Stomach smooth muscle (tissue), 2 donors: ENCODE results near the gene IER3IP1.

ENCODE experiments used
- H3K27ac ChIP-seq: one replicate; pipeline ENCODE4 v1.7.0; 2013; ENCODE audit warnings: mild to moderate bottlenecking, low read length, inconsistent platforms
- H3K27me3 ChIP-seq, 2 donors: one replicate each; pipeline ENCODE4 v1.7.0; 2013; ENCODE audit warnings: low read length in 2 of 2; ENCODE audit not compliant: insufficient read depth in 2 of 2, control insufficient read depth in 1 of 2
- H3K36me3 ChIP-seq, 2 donors: one replicate each; pipeline ENCODE4 v1.7.0; 2013; ENCODE audit warnings: low read length in 2 of 2; ENCODE audit not compliant: control insufficient read depth in 2 of 2, insufficient read depth in 2 of 2
- H3K4me1 ChIP-seq: one replicate; pipeline ENCODE4 v1.7.0; 2013; ENCODE audit warnings: low read length; ENCODE audit not compliant: control insufficient read depth, insufficient read depth
- H3K4me3 ChIP-seq, 2 donors: one replicate each; pipeline ENCODE4 v1.7.0; 2013; ENCODE audit warnings: low read length in 2 of 2
- H3K9ac ChIP-seq, 2 donors: one replicate each; pipeline ENCODE4 v1.7.0; 2013; ENCODE audit warnings: low read length in 2 of 2, mild to moderate bottlenecking in 1 of 2
- H3K9me3 ChIP-seq, 2 donors: one replicate each; pipeline ENCODE4 v1.7.0; 2013; ENCODE audit warnings: low read length in 2 of 2; ENCODE audit not compliant: control insufficient read depth in 2 of 2
- donor health status: healthy.
- donor health status: Pancreatic carcinoma.

Gene IER3IP1

GRCh38 chr18:47120428-47120827 lies 55.7 kb downstream of the IER3IP1 start:
- Histone ChIP-seq H3K4me1 (no peaks in the 10 kb centered on the region), H3K27me3 (no peaks in the 10 kb centered on the region), H3K36me3 (peaks cover 5 to 6% of the 10 kb centered on the region in 2 donors), H3K4me3 (no peak overlapping the region), H3K27ac (no peak overlapping the region), H3K9me3 (no peaks in the 10 kb centered on the region), H3K9ac (no peak overlapping the region)

DNA sequence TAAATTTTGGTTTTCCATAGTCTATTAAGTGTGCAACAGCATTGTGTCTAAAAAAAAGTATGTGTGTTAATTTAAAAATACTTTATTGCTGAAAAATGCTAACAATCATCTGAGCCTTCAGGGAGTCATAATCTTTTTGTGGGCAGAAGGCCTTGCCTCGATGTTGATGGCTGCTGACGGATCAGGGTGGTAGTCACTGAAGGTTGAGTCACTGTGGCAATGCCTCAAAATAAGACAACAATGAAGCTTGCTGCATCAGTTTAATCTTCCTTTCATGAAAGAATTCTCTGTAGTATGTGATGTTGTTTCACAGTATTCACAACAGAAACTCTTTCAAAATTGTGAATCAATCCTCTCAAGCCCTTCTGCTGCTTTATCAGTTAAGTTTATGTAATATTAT lies 57.2 kb downstream of the IER3IP1 start:
- Histone ChIP-seq H3K27me3 (no peaks in the 10 kb centered on the region), H3K36me3 (peaks cover 8 to 14% of the 10 kb centered on the region in 2 donors), H3K9ac (no peak overlapping the region), H3K4me3 (no peak overlapping the region), H3K9me3 (no peaks in the 10 kb centered on the region), H3K4me1 (no peaks in the 10 kb centered on the region), H3K27ac (no peak overlapping the region)

DNA sequence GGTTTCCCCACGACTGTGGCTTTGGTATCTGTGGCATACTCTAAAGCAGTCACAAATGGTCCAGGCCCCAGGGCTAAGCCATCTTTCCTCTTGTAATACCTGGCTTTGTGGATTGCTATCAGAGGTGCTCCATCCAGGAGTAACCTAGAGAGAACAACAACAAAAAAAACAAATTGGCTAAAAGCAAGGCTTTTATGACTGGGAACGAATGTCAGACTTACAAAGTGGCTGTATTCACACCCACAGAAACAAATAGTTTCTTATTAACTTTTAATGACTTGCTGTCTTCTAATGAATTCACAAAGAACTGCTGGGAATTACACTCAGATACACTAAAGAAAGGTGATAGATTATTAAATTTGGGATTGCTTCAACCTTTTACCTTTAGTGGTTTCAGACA lies 61.0 kb downstream of the IER3IP1 start:
- Histone ChIP-seq H3K36me3 (peaks cover 23 to 26% of the 10 kb centered on the region in 2 donors), H3K27me3 (no peaks in the 10 kb centered on the region), H3K9me3 (no peaks in the 10 kb centered on the region), H3K9ac (no peak overlapping the region), H3K4me3 (no peak overlapping the region), H3K27ac (no peak overlapping the region), H3K4me1 (no peaks in the 10 kb centered on the region)

GRCh38 chr18:47113796-47114540 lies 62.2 kb downstream of the IER3IP1 start:
- Histone ChIP-seq H3K27ac (no peak overlapping the region), H3K36me3 (peaks cover 26 to 27% of the 10 kb centered on the region in 2 donors), H3K4me3 (no peak overlapping the region), H3K4me1 (no peaks in the 10 kb centered on the region), H3K27me3 (no peaks in the 10 kb centered on the region), H3K9ac (no peak overlapping the region), H3K9me3 (no peaks in the 10 kb centered on the region)

GRCh38 chr18:47110492-47111274 lies 65.5 kb downstream of the IER3IP1 start:
- peaks cover 36 to 40% of the 10 kb centered on the region in 2 donors for H3K36me3 ChIP-seq
- no peaks in the 10 kb centered on the region for H3K27me3 ChIP-seq
- H3K4me1 ChIP-seq = no peaks in the 10 kb centered on the region
- H3K9me3 ChIP-seq = no peaks in the 10 kb centered on the region
- H3K4me3 ChIP-seq = no peak overlapping the region
- H3K9ac ChIP-seq = no peak overlapping the region
- no peak overlapping the region for H3K27ac ChIP-seq

- no peak overlapping the region for H3K4me3 ChIP-seq
- H3K36me3 ChIP-seq = peaks cover 31 to 45% of the 10 kb centered on the region in 2 donors
- H3K4me1 ChIP-seq = no peaks in the 10 kb centered on the region
- no peaks in the 10 kb centered on the region for H3K27me3 ChIP-seq
- no peak overlapping the region for H3K9ac ChIP-seq
- no peak overlapping the region for H3K27ac ChIP-seq
- H3K9me3 ChIP-seq = no peaks in the 10 kb centered on the region
Measured at GRCh38 chr18:47109720-47110119, 66.4 kb downstream of the IER3IP1 start.

DNA sequence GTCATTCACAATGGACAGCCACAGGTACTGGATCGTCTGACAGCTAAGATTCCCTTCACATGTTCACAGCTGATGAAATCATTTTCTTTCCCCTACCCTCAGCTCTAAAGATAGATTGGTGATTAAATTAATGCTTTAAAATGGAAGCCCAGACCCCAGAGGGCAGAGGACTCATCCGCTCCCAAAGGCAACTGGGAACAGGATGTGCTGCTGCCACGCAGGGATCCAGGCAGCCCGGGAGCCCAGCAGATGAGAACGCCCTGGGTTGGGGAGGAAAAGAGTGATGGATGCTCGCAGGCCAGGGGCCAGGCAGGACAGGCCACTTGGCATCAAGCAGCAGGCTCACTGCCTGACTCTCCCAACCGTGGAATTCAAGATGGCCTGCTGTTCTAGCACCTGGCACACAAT lies 67.2 kb downstream of the IER3IP1 start:
- H3K27me3 ChIP-seq = no peaks in the 10 kb centered on the region
- no peak overlapping the region for H3K9ac ChIP-seq
- H3K4me3 ChIP-seq = no peak overlapping the region
- no peak overlapping the region for H3K27ac ChIP-seq
- peaks cover 31 to 45% of the 10 kb centered on the region in 2 donors for H3K36me3 ChIP-seq
- no peaks in the 10 kb centered on the region for H3K4me1 ChIP-seq
- H3K9me3 ChIP-seq = no peaks in the 10 kb centered on the region

DNA sequence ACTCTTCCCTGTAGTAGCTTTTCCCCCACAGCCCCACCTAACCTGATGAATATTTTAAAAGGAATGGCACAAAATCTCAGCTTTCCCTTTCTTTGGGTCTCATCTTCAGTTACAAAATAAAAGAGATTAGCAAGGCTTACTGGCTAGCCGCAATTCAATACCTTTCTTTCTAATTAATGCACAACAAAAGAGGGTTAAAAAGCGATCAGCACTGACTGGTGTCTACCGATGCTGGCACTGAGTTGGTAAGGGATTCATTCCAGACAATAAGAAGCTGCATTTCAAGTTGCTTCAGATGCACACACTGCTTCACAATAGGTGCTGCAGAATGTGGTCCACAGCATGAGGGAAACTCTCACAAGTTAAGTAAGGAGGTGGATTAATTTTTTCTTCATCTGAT lies 67.8 kb downstream of the IER3IP1 start:
- no peaks in the 10 kb centered on the region for H3K9me3 ChIP-seq
- no peak overlapping the region for H3K27ac ChIP-seq
- H3K9ac ChIP-seq = no peak overlapping the region
- H3K27me3 ChIP-seq = no peaks in the 10 kb centered on the region
- H3K4me1 ChIP-seq = no peaks in the 10 kb centered on the region
- H3K36me3 ChIP-seq = peaks cover 28 to 43% of the 10 kb centered on the region in 2 donors
- no peak overlapping the region for H3K4me3 ChIP-seq
